ENCODE data around the gene PHPT1. TPM values are rescaled to one million over a fixed set of nuclear protein-coding genes. Genes with fewer than 3 reads are reported as not detected.

PHPT1 gene
- total and polyA plus RNA-seq, 8 donors: 31.5 to 168 (median 42.9) TPM

DNA sequence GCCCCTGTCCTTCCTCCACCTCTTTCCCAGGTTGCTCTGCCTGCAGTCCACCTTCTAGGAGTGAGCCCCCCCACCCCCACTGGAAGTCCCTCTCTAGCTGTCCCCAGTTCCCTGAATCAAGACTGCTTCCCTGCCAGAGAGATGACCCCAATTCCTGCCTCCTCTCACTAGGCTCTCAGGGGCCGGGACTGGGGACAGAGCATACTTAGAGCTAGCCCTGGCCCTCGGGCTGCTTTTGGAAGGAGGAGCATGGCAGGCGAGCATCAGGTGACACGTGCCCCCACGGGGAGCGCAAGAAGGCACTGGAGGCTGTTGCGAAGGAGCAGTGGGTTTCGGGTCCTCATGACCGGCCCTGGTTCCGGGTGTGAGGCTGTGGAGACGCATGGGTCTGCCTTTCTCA lies 46.8 kb downstream of the PHPT1 start:
- intact Hi-C loops (cut with DNase I; ENCODE audit: low total_unique reads): no loop called here
- no peak for TF ChIP-seq EP300 (IDR thresholded peaks at IDR 0.05)
- TF ChIP-seq, protein P1, sequence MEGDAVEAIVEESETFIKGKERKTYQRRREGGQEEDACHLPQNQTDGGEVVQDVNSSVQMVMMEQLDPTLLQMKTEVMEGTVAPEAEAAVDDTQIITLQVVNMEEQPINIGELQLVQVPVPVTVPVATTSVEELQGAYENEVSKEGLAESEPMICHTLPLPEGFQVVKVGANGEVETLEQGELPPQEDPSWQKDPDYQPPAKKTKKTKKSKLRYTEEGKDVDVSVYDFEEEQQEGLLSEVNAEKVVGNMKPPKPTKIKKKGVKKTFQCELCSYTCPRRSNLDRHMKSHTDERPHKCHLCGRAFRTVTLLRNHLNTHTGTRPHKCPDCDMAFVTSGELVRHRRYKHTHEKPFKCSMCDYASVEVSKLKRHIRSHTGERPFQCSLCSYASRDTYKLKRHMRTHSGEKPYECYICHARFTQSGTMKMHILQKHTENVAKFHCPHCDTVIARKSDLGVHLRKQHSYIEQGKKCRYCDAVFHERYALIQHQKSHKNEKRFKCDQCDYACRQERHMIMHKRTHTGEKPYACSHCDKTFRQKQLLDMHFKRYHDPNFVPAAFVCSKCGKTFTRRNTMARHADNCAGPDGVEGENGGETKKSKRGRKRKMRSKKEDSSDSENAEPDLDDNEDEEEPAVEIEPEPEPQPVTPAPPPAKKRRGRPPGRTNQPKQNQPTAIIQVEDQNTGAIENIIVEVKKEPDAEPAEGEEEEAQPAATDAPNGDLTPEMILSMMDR (IDR thresholded peaks at IDR 0.05): no peak
- WGBS, 5 donors: 81 to 91% (median 86%) methylated on average over 10 to 11 of the region's 11 CpGs

DNA sequence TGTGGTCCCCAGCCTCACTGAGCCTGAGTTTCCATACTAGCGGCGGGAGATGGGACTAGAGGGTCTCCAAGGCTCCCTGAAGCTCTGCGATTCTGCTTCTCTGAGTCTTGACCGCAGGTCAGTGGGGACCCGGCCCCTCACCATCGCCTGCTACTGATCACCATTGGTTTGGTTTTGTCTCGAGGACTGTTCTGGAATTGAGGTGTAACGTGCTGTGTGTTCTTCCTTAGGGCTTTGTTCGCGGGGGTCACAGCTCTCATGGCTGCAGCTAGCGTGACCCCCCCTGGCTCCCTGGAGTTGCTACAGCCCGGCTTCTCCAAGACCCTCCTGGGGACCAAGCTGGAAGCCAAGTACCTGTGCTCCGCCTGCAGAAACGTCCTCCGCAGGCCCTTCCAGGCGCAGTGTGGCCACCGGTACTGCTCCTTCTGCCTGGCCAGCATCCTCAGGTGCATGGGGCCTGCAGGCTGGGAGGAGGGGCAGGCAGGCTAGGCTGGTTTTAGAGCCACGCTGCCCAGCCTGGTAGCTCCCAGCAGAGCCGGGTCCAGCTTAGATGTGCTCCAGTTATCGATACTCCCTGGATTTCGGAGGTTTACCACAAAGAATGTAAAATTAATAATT lies 49.4 kb downstream of the PHPT1 start:
- no peaks in the 10 kb centered on the region for H3K9me3 ChIP-seq
- no peaks in the 10 kb centered on the region for H3K27me3 ChIP-seq
- DNase-seq: no peak
- intact Hi-C loops (cut with DNase I; ENCODE audit: low total_unique reads): no loop called here
- H3K36me3 ChIP-seq: peaks cover 3 to 53% (median 37%) of the 10 kb centered on the region in 4 donors
- 93 to 95% (median 95%) methylated on average over 14 to 21 of the region's 21 CpGs for WGBS, 5 donors
- peaks cover 30 to 51% (median 38%) of the 10 kb centered on the region in 4 donors for H3K4me1 ChIP-seq
- H3K4me3 ChIP-seq: no peak overlapping the region
- no peak for TF ChIP-seq POLR2AphosphoS5 (IDR thresholded peaks at IDR 0.05)
- H3K27ac ChIP-seq: peak overlapping the region in 2 of 5 donors; percentile 29 to 89

More for the DNA sequence above, 46.8 kb downstream of the PHPT1 start:
- Histone ChIP-seq H3K4me1 (peaks cover 4 to 26% (median 14%) of the 10 kb centered on the region in 4 donors), H3K27ac (no peak overlapping the region), H3K4me3 (no peak overlapping the region), H3K9me3 (no peaks in the 10 kb centered on the region), H3K36me3 (peaks cover 3 to 68% (median 50%) of the 10 kb centered on the region in 4 donors), H3K27me3 (no peaks in the 10 kb centered on the region)
- no peak for DNase-seq

DNA sequence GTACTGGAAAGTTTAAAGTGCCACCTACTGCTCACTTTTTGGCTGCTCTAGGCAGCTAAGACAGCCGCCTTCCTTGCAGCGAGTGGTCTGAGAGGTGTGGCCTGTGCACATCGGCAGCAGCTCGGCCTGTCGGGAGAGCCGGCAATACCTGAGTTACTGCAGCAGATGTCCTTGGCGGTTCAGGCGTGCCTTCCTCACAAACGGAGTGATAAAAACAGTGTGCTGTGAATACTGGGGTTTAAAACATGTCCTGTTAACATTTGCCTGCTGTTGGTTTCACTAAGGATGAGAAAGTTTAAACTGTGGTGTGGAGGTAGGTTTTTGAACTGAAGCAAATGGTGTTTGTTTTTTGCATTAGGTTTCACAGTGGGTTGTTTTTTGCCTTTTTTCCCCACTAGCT lies 50.0 kb downstream of the PHPT1 start:
- intact Hi-C loops (cut with DNase I; ENCODE audit: low total_unique reads): no loop called here
- Histone ChIP-seq H3K27ac (peak overlapping the region in 2 of 5 donors; percentile 11 to 89), H3K36me3 (peaks cover 3 to 52% (median 36%) of the 10 kb centered on the region in 4 donors), H3K4me1 (peaks cover 34 to 57% (median 40%) of the 10 kb centered on the region in 4 donors), H3K27me3 (no peaks in the 10 kb centered on the region), H3K4me3 (no peak overlapping the region), H3K9me3 (no peaks in the 10 kb centered on the region)
- no peak for TF ChIP-seq POLR2A (IDR thresholded peaks at IDR 0.05)
- TF ChIP-seq POLR2AphosphoS5 (IDR thresholded peaks at IDR 0.05): peak in 1 of 3 donors; percentile 10
- 33 to 60% (median 52%) methylated on average over 9 of the region's 9 CpGs for WGBS, 5 donors
- DNase-seq: peak; percentile 36 to 45

DNA sequence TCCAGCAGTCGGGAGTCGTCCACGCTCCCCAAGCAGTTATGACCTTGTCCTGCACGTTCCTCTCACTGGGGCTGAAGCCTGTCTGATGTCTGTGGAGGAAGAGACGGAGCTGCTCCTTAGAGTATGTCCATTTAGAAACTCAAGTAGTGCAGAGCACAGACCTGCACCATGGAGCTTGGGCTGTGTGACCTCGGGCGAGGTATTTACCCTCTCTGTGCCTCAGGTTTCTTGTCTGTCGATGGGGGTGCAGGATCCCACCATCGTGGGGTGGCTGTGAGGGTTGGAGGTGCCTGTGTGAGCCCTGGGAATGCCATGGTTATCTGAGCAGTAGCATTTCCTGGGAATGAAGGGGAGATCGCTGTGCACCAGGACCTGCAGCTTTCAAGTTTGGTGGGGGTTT lies 51.3 kb downstream of the PHPT1 start:
- peak overlapping the region; percentile 25 to 92 (median 84) for H3K27ac ChIP-seq
- peaks cover 34 to 61% (median 38%) of the 10 kb centered on the region in 4 donors for H3K4me1 ChIP-seq
- intact Hi-C loops (cut with DNase I; ENCODE audit: low total_unique reads): no loop called here

More for the DNA sequence above, 51.3 kb downstream of the PHPT1 start:
- H3K9me3 ChIP-seq: no peaks in the 10 kb centered on the region
- H3K4me3 ChIP-seq: no peak overlapping the region
- DNase-seq: no peak
- peaks cover 3 to 44% (median 29%) of the 10 kb centered on the region in 4 donors for H3K36me3 ChIP-seq
- H3K27me3 ChIP-seq: no peaks in the 10 kb centered on the region
- TF ChIP-seq POLR2AphosphoS5 (IDR thresholded peaks at IDR 0.05) (no peak), EP300 (IDR thresholded peaks at IDR 0.05) (no peak), POLR2A (IDR thresholded peaks at IDR 0.05) (no peak)
- TF ChIP-seq, protein P1 (IDR thresholded peaks at IDR 0.05): no peak
- 86 to 92% (median 87%) methylated on average over 8 to 10 of the region's 10 CpGs for WGBS, 5 donors

Small RNA genes within 50 kb of the gene (small RNA-seq; reads per million reads assigned to genes)
- gene AL355987.2: 0 reads per million in 4 donors
- 0 reads per million in 4 donors for gene MIR4292
- gene MIR4479: 0 to 0.10 (median 0) reads per million in 4 donors

Other genes with a start within 250 kb of the PHPT1 start
- 1,000 to 10,000 TPM in 1 of 5 donors, 10 to 100 TPM in 4; 20.9 to 1,085 (median 42.0) TPM for gene EGFL7, start 186.5 kb upstream of the PHPT1 start, total RNA-seq
- gene EGFL7, start 186.5 kb upstream of the PHPT1 start, polyA plus RNA-seq: 100 to 1,000 TPM in 1 of 3 donors, 10 to 100 TPM in 2; 44.8 to 113 (median 79.2) TPM
- gene AGPAT2, start 162.0 kb upstream of the PHPT1 start, total RNA-seq: 100 to 1,000 TPM in 2 of 5 donors, 10 to 100 TPM in 3; 49.6 to 135 (median 68.8) TPM
- 10 to 100 TPM; 32.7 to 88.7 (median 75.1) TPM for gene AGPAT2, start 162.0 kb upstream of the PHPT1 start, polyA plus RNA-seq
- 10 to 100 TPM in 1 of 5 donors, 1 to 10 TPM in 2, under 1 TPM in 1, not detected in 1; 0.45 to 10.4 (median 5.8) TPM for gene DIPK1B, start 136.8 kb upstream of the PHPT1 start, total RNA-seq
- gene DIPK1B, start 136.8 kb upstream of the PHPT1 start, polyA plus RNA-seq: 1 to 10 TPM; 1.6 to 4.7 (median 4.0) TPM
- 10 to 100 TPM in 1 of 5 donors, 1 to 10 TPM in 3, under 1 TPM in 1; 0.58 to 25.5 (median 4.9) TPM for gene LCN10, start 106.5 kb upstream of the PHPT1 start, total RNA-seq
- gene LCN10, start 106.5 kb upstream of the PHPT1 start, polyA plus RNA-seq: 10 to 100 TPM in 2 of 3 donors, 1 to 10 TPM in 1; 7.7 to 18.4 (median 10.2) TPM
- gene LCN6, start 100.9 kb upstream of the PHPT1 start, total RNA-seq: 10 to 100 TPM in 2 of 5 donors, 1 to 10 TPM in 1, not detected in 2; 7.0 to 31.2 (median 12.5) TPM
- 10 to 100 TPM; 18.8 to 23.2 (median 19.5) TPM for gene LCN6, start 100.9 kb upstream of the PHPT1 start, polyA plus RNA-seq
- gene LCN8, start 91.2 kb upstream of the PHPT1 start, total RNA-seq: not detected
- gene LCN8, start 91.2 kb upstream of the PHPT1 start, polyA plus RNA-seq: not detected
- gene LCN15, start 84.9 kb upstream of the PHPT1 start, total RNA-seq: not detected
- gene LCN15, start 84.9 kb upstream of the PHPT1 start, polyA plus RNA-seq: not detected
- 100 to 1,000 TPM in 1 of 5 donors, 10 to 100 TPM in 4; 11.1 to 152 (median 64.5) TPM for gene TMEM141, start 58.1 kb upstream of the PHPT1 start, total RNA-seq
- 100 to 1,000 TPM; 139 to 219 (median 195) TPM for gene TMEM141, start 58.1 kb upstream of the PHPT1 start, polyA plus RNA-seq
- 10 to 100 TPM in 1 of 5 donors, 1 to 10 TPM in 4; 1.2 to 53.0 (median 6.2) TPM for gene CCDC183, start 53.1 kb upstream of the PHPT1 start, total RNA-seq
- 1 to 10 TPM; 1.9 to 5.8 (median 3.5) TPM for gene CCDC183, start 53.1 kb upstream of the PHPT1 start, polyA plus RNA-seq
- gene RABL6, start 41.5 kb upstream of the PHPT1 start, total RNA-seq: 100 to 1,000 TPM in 1 of 5 donors, 10 to 100 TPM in 4; 47.4 to 615 (median 65.1) TPM
- 10 to 100 TPM; 54.2 to 82.1 (median 56.0) TPM for gene RABL6, start 41.5 kb upstream of the PHPT1 start, polyA plus RNA-seq
- 10 to 100 TPM in 2 of 5 donors, 1 to 10 TPM in 3; 1.4 to 37.4 (median 9.3) TPM for gene AJM1, start 6.9 kb upstream of the PHPT1 start, total RNA-seq
- gene AJM1, start 6.9 kb upstream of the PHPT1 start, polyA plus RNA-seq: 1 to 10 TPM in 2 of 3 donors, under 1 TPM in 1; 0.46 to 3.3 (median 1.5) TPM
- 100 to 1,000 TPM in 1 of 5 donors, 1 to 10 TPM in 4; 1.8 to 317 (median 5.8) TPM for gene MAMDC4, start 2.9 kb downstream of the PHPT1 start, total RNA-seq
- gene MAMDC4, start 2.9 kb downstream of the PHPT1 start, polyA plus RNA-seq: 10 to 100 TPM in 1 of 3 donors, 1 to 10 TPM in 2; 1.1 to 11.2 (median 3.1) TPM
- gene EDF1, start 16.9 kb downstream of the PHPT1 start, total RNA-seq: 100 to 1,000 TPM; 132 to 229 (median 208) TPM
- 100 to 1,000 TPM; 572 to 798 (median 789) TPM for gene EDF1, start 16.9 kb downstream of the PHPT1 start, polyA plus RNA-seq
- gene TRAF2, start 37.1 kb downstream of the PHPT1 start, total RNA-seq: 100 to 1,000 TPM in 1 of 5 donors, 10 to 100 TPM in 2, 1 to 10 TPM in 2; 5.5 to 248 (median 12.8) TPM
- 10 to 100 TPM; 10.0 to 12.1 (median 11.3) TPM for gene TRAF2, start 37.1 kb downstream of the PHPT1 start, polyA plus RNA-seq
- gene FBXW5, start 95.3 kb downstream of the PHPT1 start, total RNA-seq: 100 to 1,000 TPM in 4 of 5 donors, 10 to 100 TPM in 1; 47.7 to 435 (median 174) TPM
- 100 to 1,000 TPM in 2 of 3 donors, 10 to 100 TPM in 1; 91.0 to 109 (median 102) TPM for gene FBXW5, start 95.3 kb downstream of the PHPT1 start, polyA plus RNA-seq
- gene C8G, start 95.8 kb downstream of the PHPT1 start, total RNA-seq: not detected
- 1 to 10 TPM in 2 of 3 donors, not detected in 1; 2.3 to 5.5 TPM for gene C8G, start 95.8 kb downstream of the PHPT1 start, polyA plus RNA-seq
- gene LCN12, start 102.9 kb downstream of the PHPT1 start, total RNA-seq: 1 to 10 TPM in 1 of 5 donors, under 1 TPM in 1, not detected in 3; 0.73 to 2.2 TPM
- gene LCN12, start 102.9 kb downstream of the PHPT1 start, polyA plus RNA-seq: 1 to 10 TPM; 2.3 to 6.3 (median 3.1) TPM
- gene PTGDS, start 128.1 kb downstream of the PHPT1 start, total RNA-seq: 10 to 100 TPM in 4 of 5 donors, 1 to 10 TPM in 1; 2.3 to 34.9 (median 30.4) TPM
- 10 to 100 TPM; 18.6 to 64.4 (median 37.3) TPM for gene PTGDS, start 128.1 kb downstream of the PHPT1 start, polyA plus RNA-seq
- not detected for gene LCNL1, start 133.6 kb downstream of the PHPT1 start, total RNA-seq
- under 1 TPM in 2 of 3 donors, not detected in 1; 0.19 to 0.25 TPM for gene LCNL1, start 133.6 kb downstream of the PHPT1 start, polyA plus RNA-seq
- 10 to 100 TPM; 11.9 to 93.6 (median 45.2) TPM for gene PAXX, start 143.0 kb downstream of the PHPT1 start, total RNA-seq
- gene PAXX, start 143.0 kb downstream of the PHPT1 start, polyA plus RNA-seq: 100 to 1,000 TPM; 158 to 206 (median 178) TPM
- 1 to 10 TPM in 1 of 5 donors, not detected in 4; 3.3 TPM for gene CLIC3, start 147.2 kb downstream of the PHPT1 start, total RNA-seq
- 10 to 100 TPM in 2 of 3 donors, 1 to 10 TPM in 1; 4.3 to 70.9 (median 15.2) TPM for gene CLIC3, start 147.2 kb downstream of the PHPT1 start, polyA plus RNA-seq
- gene ABCA2, start 178.8 kb downstream of the PHPT1 start, total RNA-seq: 100 to 1,000 TPM in 1 of 5 donors, 10 to 100 TPM in 3, 1 to 10 TPM in 1; 7.3 to 385 (median 72.8) TPM
- 10 to 100 TPM in 2 of 3 donors, 1 to 10 TPM in 1; 9.3 to 25.5 (median 24.4) TPM for gene ABCA2, start 178.8 kb downstream of the PHPT1 start, polyA plus RNA-seq
- gene FUT7, start 182.7 kb downstream of the PHPT1 start, total RNA-seq: 1 to 10 TPM in 1 of 5 donors, under 1 TPM in 1, not detected in 3; 0.37 to 3.9 TPM
- under 1 TPM in 2 of 3 donors, not detected in 1; 0.23 to 0.50 TPM for gene FUT7, start 182.7 kb downstream of the PHPT1 start, polyA plus RNA-seq
- gene NPDC1, start 196.8 kb downstream of the PHPT1 start, total RNA-seq: 100 to 1,000 TPM in 4 of 5 donors, 10 to 100 TPM in 1; 20.0 to 276 (median 189) TPM
- gene NPDC1, start 196.8 kb downstream of the PHPT1 start, polyA plus RNA-seq: 100 to 1,000 TPM; 104 to 186 (median 115) TPM
- 10 to 100 TPM in 1 of 5 donors, 1 to 10 TPM in 3, not detected in 1; 2.2 to 11.3 (median 6.7) TPM for gene ENTPD2, start 204.7 kb downstream of the PHPT1 start, total RNA-seq
- gene ENTPD2, start 204.7 kb downstream of the PHPT1 start, polyA plus RNA-seq: 1 to 10 TPM; 2.0 to 4.8 (median 2.9) TPM
- 10 to 100 TPM in 1 of 5 donors, 1 to 10 TPM in 3, not detected in 1; 2.9 to 84.9 (median 4.4) TPM for gene SAPCD2, start 221.1 kb downstream of the PHPT1 start, total RNA-seq
- gene SAPCD2, start 221.1 kb downstream of the PHPT1 start, polyA plus RNA-seq: 1 to 10 TPM; 1.7 to 5.0 (median 3.8) TPM
- 10 to 100 TPM in 3 of 5 donors, 1 to 10 TPM in 2; 4.6 to 95.6 (median 22.8) TPM for gene UAP1L1, start 228.1 kb downstream of the PHPT1 start, total RNA-seq
- gene UAP1L1, start 228.1 kb downstream of the PHPT1 start, polyA plus RNA-seq: 1 to 10 TPM; 4.1 to 7.4 (median 6.0) TPM
- 100 to 1,000 TPM in 1 of 5 donors, 10 to 100 TPM in 3, 1 to 10 TPM in 1; 4.7 to 167 (median 44.6) TPM for gene MAN1B1, start 237.6 kb downstream of the PHPT1 start, total RNA-seq
- 10 to 100 TPM; 22.8 to 52.6 (median 35.0) TPM for gene MAN1B1, start 237.6 kb downstream of the PHPT1 start, polyA plus RNA-seq

Data from stomach (tissue), 9 donors.